Thyroid gland (tissue), 4 donors: Measurements from ENCODE around the gene LETM1. TPM values are rescaled to one million over a fixed set of nuclear protein-coding genes. Genes with fewer than 3 reads are reported as not detected.

ENCODE experiments used
- DNase-seq, 2 donors: peaks; one replicate each; pipeline ENCODE4 v3.0.0-alpha.2; 2019
- H3K27ac ChIP-seq, 3 donors: fragments of 200-600 bp; sonication (generic); 1 replicate in 2 of 3; 2 replicates in 1 of 3; pipeline ENCODE4 v1.5.1; 2016 to 2019; ENCODE audit warnings: mild to moderate bottlenecking in 1 of 3, moderate library complexity in 1 of 3
- H3K27me3 ChIP-seq: fragments of 200-600 bp; sonication (generic); one replicate; pipeline ENCODE4 v1.5.1; 2019
- H3K36me3 ChIP-seq, 2 donors: fragments of 200-600 bp; sonication (generic); one replicate each; pipeline ENCODE4 v1.5.1; 2016 to 2019
- H3K4me1 ChIP-seq, 2 donors: fragments of 200-600 bp; sonication (generic); one replicate each; pipeline ENCODE4 v1.5.1; 2017 to 2019
- H3K4me3 ChIP-seq, 3 donors: fragments of 200-600 bp; sonication (generic); replicated peaks in 1 of 3; 1 replicate in 2 of 3; 2 replicates in 1 of 3; pipeline ENCODE4 v1.5.1; 2016; ENCODE audit warnings: mild to moderate bottlenecking in 1 of 3
- H3K9me3 ChIP-seq: fragments of 200-600 bp; sonication (generic); one replicate; pipeline ENCODE4 v1.5.1; 2017
- POLR2A ChIP-seq, 2 donors: fragments of 450-650 bp; IDR thresholded peaks; one replicate each; pipeline ENCODE4 v1.6.1; 2017; ENCODE audit warnings: antibody characterized with exemption in 2 of 2, mild to moderate bottlenecking in 2 of 2, moderate library complexity in 1 of 2
- WGBS, 2 donors: methylation state at CpG; one replicate each; pipeline ENCODE4 v1.1.5; 2017; 5-methylcytosine and 5-hydroxymethylcytosine counted together
- intact Hi-C: fragments of 100-400 bp; cut with DNase I; formaldehyde crosslinking; loops from one replicate; pipeline ENCODE4 v1.15.1; 2023
- total RNA-seq, 4 donors: library from RNA; depleted of rRNA; stranded (reverse); fragments of >200 nt; gene quantifications; one replicate each; pipeline ENCODE4 v1.2.3, GENCODE V29; 2016
- TF ChIP-seq, protein P1 (sequence below), 6 experiments: fragments of 200-600 bp in 3 of 6; fragments of 450-650 bp in 3 of 6; sonication (generic) in 3 of 6; IDR thresholded peaks; one replicate each; pipeline ENCODE4 v1.5.1; 2016 to 2019; ENCODE audit warnings: antibody characterized with exemption in 6 of 6, mild to moderate bottlenecking in 2 of 6, inconsistent platforms in 1 of 6, moderate library complexity in 1 of 6

Gene LETM1
- total RNA-seq, 4 donors from 2014 or later: 30.1 to 58.4 (median 49.0) TPM

DNA sequence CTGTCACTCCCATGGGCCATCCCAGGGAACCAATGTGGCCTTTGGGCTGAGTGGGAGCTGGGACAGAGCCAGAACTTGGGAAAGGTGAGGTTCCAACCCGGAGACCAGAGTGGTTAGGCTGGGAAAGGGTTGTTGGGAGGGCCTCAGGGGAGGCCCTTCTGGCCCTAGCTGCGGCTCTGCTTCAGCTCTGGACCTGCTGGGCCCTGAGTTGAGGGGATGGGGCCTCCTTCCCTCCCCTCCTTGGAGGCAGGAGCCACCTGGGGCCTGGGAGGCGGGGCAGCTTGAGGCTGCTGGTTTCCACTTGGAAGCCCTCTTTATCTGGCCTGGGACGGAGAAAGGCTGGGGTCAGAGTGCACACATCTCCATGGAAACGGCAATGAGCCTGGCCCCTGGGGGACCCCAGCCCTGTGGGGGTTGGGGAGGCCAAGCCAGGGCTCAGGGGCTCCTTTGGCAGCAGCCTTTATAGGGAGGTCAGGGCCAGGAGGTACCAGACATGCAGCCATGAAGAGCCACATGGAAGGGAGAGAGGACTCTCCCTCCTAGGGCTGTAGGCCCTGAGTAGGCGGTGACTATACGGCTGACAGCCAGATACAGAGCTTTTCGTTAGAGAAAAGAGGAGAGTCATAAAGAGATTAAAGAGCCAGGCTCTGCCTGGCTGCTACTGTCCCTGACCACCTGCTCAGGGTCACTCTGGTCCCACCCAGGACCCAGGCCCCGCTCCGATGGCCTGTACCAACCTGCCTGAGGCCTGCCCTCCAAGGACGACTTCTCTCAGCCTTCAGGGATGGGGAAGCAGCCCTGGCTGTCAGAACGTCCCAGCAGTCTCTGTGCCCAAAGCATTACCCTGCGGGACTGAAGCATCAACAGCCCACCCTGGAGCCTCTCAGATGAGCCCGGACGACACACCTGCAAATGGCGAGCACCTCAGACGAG lies 8.4 kb upstream of the LETM1 start:
- 82 to 88% methylated on average over 14 to 15 of the region's 17 CpGs for WGBS, 2 donors
- no peak overlapping the region for H3K27ac ChIP-seq
- intact Hi-C loops: no loop called here
- no peaks in the 10 kb centered on the region for H3K36me3 ChIP-seq
- H3K4me1 ChIP-seq: peaks cover 0 to 3% of the 10 kb centered on the region in 2 donors
- H3K27me3 ChIP-seq: no peaks in the 10 kb centered on the region
- DNase-seq: no peak
- H3K4me3 ChIP-seq: no peak overlapping the region
- no peaks in the 10 kb centered on the region for H3K9me3 ChIP-seq
- TF ChIP-seq POLR2A (IDR thresholded peaks at IDR 0.05): no peak
- TF ChIP-seq, protein P1, sequence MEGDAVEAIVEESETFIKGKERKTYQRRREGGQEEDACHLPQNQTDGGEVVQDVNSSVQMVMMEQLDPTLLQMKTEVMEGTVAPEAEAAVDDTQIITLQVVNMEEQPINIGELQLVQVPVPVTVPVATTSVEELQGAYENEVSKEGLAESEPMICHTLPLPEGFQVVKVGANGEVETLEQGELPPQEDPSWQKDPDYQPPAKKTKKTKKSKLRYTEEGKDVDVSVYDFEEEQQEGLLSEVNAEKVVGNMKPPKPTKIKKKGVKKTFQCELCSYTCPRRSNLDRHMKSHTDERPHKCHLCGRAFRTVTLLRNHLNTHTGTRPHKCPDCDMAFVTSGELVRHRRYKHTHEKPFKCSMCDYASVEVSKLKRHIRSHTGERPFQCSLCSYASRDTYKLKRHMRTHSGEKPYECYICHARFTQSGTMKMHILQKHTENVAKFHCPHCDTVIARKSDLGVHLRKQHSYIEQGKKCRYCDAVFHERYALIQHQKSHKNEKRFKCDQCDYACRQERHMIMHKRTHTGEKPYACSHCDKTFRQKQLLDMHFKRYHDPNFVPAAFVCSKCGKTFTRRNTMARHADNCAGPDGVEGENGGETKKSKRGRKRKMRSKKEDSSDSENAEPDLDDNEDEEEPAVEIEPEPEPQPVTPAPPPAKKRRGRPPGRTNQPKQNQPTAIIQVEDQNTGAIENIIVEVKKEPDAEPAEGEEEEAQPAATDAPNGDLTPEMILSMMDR (IDR thresholded peaks at IDR 0.05): no peak

DNA sequence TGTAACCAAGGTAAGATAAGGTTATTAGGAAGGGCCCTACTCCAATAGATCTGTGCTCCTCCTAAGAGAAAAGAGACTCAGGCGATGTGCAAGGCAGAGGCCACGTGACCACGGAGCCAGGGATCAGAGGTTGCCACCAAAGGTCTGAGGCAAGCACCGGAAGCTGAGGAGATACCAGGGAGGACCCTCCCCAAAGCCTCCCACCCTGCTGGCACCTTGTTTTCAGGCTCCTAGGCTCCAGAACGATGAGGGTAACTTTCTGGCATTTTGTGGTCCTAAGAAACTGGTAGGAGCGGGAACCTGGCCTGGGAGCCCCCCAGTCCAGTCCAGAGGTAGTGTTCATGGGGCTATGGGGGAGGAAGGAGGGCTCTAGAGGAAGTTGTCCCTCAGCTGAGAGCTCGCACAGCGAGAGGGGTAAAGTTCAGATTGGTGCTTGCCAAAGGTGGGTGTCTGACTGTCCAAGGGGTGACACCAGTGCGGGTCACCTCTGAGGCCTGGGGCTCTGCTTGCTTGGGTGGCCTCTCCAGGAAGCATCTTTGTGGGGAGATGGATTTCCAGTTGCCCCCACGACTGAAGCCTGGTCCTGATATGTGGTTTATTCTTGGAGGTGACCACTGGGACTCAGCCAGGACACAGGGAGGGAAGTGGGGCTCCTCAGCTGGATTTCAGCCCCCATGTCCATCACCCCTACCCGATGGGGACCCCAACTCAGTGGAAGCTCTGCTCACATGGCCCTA lies 7.5 kb upstream of the LETM1 start:
- H3K27ac ChIP-seq: no peak overlapping the region
- intact Hi-C loops: no loop called here
- TF ChIP-seq POLR2A (IDR thresholded peaks at IDR 0.05): no peak
- TF ChIP-seq, protein P1 (IDR thresholded peaks at IDR 0.05): no peak
- DNase-seq: no peak
- no peaks in the 10 kb centered on the region for H3K36me3 ChIP-seq
- peaks cover 0 to 3% of the 10 kb centered on the region in 2 donors for H3K4me1 ChIP-seq
- WGBS, 2 donors: 87 to 94% methylated on average over 11 of the region's 11 CpGs
- H3K4me3 ChIP-seq: no peak overlapping the region
- H3K9me3 ChIP-seq: no peaks in the 10 kb centered on the region
- H3K27me3 ChIP-seq: no peaks in the 10 kb centered on the region

DNA sequence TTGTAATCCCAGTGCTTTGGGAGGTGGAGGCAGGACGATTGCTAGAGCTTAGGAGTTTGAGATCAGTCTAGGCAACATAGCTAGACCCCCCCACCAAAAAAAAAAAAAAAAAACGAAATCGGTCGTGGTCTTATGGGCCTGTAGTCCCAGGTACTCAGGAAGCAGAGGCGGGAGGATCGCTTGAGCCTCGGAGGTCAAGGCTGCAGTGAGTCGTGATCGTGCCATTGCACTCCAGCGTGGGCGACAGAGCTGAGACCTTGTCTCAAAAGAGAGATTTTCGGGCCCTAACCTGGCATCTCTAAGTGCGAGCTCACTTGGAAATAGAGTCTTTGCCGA lies 7.0 kb upstream of the LETM1 start:
- no peak overlapping the region for H3K27ac ChIP-seq
- no peaks in the 10 kb centered on the region for H3K27me3 ChIP-seq
- TF ChIP-seq, protein P1 (IDR thresholded peaks at IDR 0.05): no peak
- TF ChIP-seq POLR2A (IDR thresholded peaks at IDR 0.05): no peak
- H3K4me3 ChIP-seq: no peak overlapping the region
- 70 to 74% methylated on average over 14 of the region's 14 CpGs for WGBS, 2 donors
- H3K4me1 ChIP-seq: peaks cover 0 to 3% of the 10 kb centered on the region in 2 donors
- no peaks in the 10 kb centered on the region for H3K9me3 ChIP-seq
- H3K36me3 ChIP-seq: no peaks in the 10 kb centered on the region
- intact Hi-C loops: no loop called here
- no peak for DNase-seq

DNA sequence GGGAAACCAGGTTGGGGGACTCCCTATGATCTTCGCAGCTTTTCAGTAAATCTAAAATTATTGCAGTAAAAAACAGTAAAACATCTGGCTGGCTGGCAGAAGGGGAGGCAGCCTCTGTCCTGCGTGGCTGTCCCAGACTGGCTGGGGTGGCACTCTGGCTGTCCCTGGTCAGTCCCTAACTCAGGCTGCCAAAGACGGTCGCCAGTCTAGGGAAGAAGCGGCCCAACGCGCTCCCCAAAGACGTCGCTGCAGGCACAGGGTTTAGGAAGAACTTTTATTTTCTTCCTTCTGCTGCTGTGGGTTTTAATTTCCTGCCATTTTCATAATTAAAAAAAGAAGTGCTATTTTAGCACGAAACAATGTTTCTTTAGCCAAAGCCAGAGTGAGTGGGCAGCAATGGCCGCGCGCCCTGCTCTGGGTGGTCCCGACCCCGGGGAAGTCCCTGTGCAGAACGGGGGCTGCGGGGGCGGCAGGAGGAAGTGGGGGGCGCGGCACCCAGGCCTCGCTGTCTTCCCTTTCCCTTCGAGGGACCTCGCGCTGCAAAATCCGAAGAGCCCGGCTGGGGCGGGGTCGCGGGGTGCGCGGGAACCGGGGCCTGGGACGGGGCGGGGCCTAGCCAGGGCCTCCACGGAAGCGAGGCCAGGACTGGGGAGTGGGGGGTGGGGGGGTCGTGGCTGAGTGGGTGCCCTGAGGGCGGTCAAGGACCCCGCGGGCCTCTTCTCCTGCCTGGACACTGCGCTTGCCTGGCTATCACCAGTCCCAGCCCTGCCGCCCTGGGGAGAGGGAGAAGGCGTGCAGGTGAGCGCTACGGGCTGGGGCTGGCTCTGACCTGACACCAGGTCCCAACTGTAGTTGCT lies 6.3 kb upstream of the LETM1 start:
- WGBS, 2 donors: 34 to 48% methylated on average over 17 to 19 of the region's 45 CpGs
- Histone ChIP-seq H3K4me1 (peaks cover 0 to 7% of the 10 kb centered on the region in 2 donors), H3K27ac (no peak overlapping the region), H3K27me3 (no peaks in the 10 kb centered on the region), H3K4me3 (no peak overlapping the region), H3K9me3 (no peaks in the 10 kb centered on the region), H3K36me3 (no peaks in the 10 kb centered on the region)
- intact Hi-C loops: no loop called here
- no peak for DNase-seq
- TF ChIP-seq, protein P1 (IDR thresholded peaks at IDR 0.05): no peak
- no peak for TF ChIP-seq POLR2A (IDR thresholded peaks at IDR 0.05)
